ENCODE results near the gene ZBTB4.

- TF ChIP-seq CTCF (IDR thresholded peaks at IDR 0.05; ENCODE audit: borderline replicate concordance, extremely low read depth, low read length, poor library complexity, severe bottlenecking): no peak
- no peak for TF ChIP-seq EZH2 (IDR thresholded peaks at IDR 0.05; ENCODE audit: borderline replicate concordance, low read depth, low read length, severe bottlenecking)
Observed at GRCh38 chr17:7466639-7467341, 12.6 kb downstream of the ZBTB4 start.
